ENCODE results near the gene ALDH7A1. TPM values are rescaled to one million over a fixed set of nuclear protein-coding genes. Genes with fewer than 3 reads are reported as not detected.

Gene ALDH7A1
- total RNA-seq, 2 donors from 2014 or later, result 49.2 to 75.7 TPM

DNA sequence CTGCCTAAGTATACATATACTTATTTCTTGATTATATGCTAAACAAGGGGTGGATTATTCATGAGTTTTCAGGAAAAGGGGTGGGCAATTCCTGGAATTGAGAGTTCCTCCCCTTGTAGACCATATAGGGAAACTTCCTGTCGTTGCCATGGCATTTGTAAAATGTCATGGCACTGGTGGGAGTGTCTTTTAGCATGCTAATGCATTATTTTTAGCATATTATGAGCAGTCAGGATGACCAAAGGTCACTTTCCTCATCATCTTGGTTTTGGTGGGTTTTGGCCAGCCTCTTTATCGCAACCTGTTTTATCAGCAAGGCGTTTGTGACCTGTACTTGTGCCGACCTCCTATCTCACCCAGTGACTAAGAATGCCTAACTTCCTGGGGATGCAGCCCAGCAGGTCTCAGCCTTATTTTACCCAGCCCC is 80.9 kb downstream of the ALDH7A1 start:
- Histone ChIP-seq H3K9ac (ENCODE audit: low read depth in 2 of 2, low read length in 2 of 2) (no peak overlapping the region), H3K9me3 (no peaks in the 10 kb centered on the region), H3K4me1 (no peaks in the 10 kb centered on the region), H3K27me3 (no peaks in the 10 kb centered on the region), H3K27ac (no peak overlapping the region), H3K4me3 (no peak overlapping the region), H3K36me3 (no peaks in the 10 kb centered on the region)
- intact Hi-C loops (cut with DNase I), result no loop called here
- TF ChIP-seq, protein P1, sequence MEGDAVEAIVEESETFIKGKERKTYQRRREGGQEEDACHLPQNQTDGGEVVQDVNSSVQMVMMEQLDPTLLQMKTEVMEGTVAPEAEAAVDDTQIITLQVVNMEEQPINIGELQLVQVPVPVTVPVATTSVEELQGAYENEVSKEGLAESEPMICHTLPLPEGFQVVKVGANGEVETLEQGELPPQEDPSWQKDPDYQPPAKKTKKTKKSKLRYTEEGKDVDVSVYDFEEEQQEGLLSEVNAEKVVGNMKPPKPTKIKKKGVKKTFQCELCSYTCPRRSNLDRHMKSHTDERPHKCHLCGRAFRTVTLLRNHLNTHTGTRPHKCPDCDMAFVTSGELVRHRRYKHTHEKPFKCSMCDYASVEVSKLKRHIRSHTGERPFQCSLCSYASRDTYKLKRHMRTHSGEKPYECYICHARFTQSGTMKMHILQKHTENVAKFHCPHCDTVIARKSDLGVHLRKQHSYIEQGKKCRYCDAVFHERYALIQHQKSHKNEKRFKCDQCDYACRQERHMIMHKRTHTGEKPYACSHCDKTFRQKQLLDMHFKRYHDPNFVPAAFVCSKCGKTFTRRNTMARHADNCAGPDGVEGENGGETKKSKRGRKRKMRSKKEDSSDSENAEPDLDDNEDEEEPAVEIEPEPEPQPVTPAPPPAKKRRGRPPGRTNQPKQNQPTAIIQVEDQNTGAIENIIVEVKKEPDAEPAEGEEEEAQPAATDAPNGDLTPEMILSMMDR (IDR thresholded peaks at IDR 0.05), result no peak
- DNase-seq, result no peak

DNA sequence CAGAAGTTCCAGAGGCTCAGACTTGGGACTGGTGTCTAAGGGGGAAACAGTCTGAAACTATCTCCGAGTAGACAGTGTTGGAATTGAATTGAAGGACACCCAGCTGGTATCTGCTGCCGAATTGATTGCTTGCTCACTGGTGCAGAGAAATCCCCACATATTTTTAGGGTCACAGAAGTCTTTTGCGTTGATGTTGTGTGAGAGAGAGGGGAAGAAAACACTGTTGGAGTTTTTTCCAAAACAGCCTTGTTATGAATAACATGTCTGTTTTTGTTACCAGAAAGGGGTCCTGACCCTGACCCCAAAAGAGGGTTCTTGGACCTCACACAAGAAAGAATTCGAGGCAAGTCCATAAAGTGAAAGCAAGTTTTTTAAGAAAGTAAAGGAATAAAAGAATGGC is 81.3 kb downstream of the ALDH7A1 start:
- no peak for DNase-seq
- TF ChIP-seq, protein P1 (IDR thresholded peaks at IDR 0.05), result no peak
- Histone ChIP-seq H3K27ac (no peak overlapping the region), H3K27me3 (no peaks in the 10 kb centered on the region), H3K36me3 (no peaks in the 10 kb centered on the region), H3K9me3 (no peaks in the 10 kb centered on the region), H3K9ac (ENCODE audit: low read depth in 2 of 2, low read length in 2 of 2) (no peak overlapping the region), H3K4me3 (no peak overlapping the region), H3K4me1 (no peaks in the 10 kb centered on the region)
- intact Hi-C loops (cut with DNase I), result no loop called here

DNA sequence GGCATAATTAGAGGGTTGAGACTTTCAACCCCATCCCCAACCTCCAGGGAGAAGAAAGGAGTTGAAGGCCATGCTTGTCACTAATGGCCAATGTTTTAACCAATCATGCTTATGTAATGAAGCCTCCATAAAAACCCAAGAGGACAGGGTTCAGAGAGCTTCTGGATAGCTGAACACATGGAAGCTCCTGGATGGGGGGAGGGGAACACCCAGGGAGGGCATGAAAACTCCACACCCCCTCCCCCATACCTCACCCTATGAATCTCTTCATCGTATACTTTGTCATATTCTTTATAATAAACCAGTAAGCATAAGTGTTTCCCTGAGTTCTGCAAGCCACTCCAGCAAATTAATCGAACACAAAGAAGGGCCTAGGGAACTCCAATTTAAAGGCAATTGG is 81.7 kb downstream of the ALDH7A1 start:
- Histone ChIP-seq H3K27ac (no peak overlapping the region), H3K4me3 (no peak overlapping the region), H3K4me1 (no peaks in the 10 kb centered on the region), H3K9ac (ENCODE audit: low read depth in 2 of 2, low read length in 2 of 2) (no peak overlapping the region), H3K9me3 (no peaks in the 10 kb centered on the region), H3K27me3 (no peaks in the 10 kb centered on the region), H3K36me3 (no peaks in the 10 kb centered on the region)
- no peak for DNase-seq
- TF ChIP-seq, protein P1 (IDR thresholded peaks at IDR 0.05), result no peak
- intact Hi-C loops (cut with DNase I), result no loop called here

GRCh38 chr5:126512451-126512850 is 82.6 kb downstream of the ALDH7A1 start:
- no peaks in the 10 kb centered on the region for H3K4me1 ChIP-seq
- no peak overlapping the region for H3K27ac ChIP-seq
- DNase-seq, result no peak
- no peaks in the 10 kb centered on the region for H3K36me3 ChIP-seq
- H3K27me3 ChIP-seq, result no peaks in the 10 kb centered on the region
- TF ChIP-seq, protein P1 (IDR thresholded peaks at IDR 0.05), result no peak
- intact Hi-C loops (cut with DNase I), result no loop called here
- no peak overlapping the region for H3K4me3 ChIP-seq
- no peaks in the 10 kb centered on the region for H3K9me3 ChIP-seq
- no peak overlapping the region for H3K9ac ChIP-seq (ENCODE audit: low read depth in 2 of 2, low read length in 2 of 2)

DNA sequence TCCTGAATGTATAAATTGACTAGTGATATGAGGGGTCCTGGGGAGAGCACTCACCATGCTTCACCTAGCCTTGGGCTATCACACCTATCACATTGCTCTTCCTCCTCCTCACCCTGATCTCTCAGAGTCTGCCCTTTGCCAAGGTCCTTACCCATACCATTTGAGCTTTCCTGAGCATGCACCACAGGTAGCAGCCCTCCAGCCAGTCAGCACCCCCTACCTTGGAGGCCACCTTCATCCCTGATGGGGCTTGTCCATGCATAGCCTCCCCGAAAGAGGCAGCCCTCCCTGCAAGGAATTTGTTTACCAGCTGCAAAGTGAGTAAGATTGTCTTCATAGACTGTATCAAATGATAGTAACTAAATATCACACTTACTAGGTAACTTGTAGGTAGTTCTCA is 83.1 kb downstream of the ALDH7A1 start:
- no peaks in the 10 kb centered on the region for H3K9me3 ChIP-seq
- no peaks in the 10 kb centered on the region for H3K36me3 ChIP-seq
- no peak overlapping the region for H3K27ac ChIP-seq
- TF ChIP-seq, protein P1 (IDR thresholded peaks at IDR 0.05), result no peak
- H3K9ac ChIP-seq (ENCODE audit: low read depth in 2 of 2, low read length in 2 of 2), result no peak overlapping the region
- no peak overlapping the region for H3K4me3 ChIP-seq
- H3K4me1 ChIP-seq, result no peaks in the 10 kb centered on the region
- no peaks in the 10 kb centered on the region for H3K27me3 ChIP-seq
- DNase-seq, result no peak
- intact Hi-C loops (cut with DNase I), result no loop called here

- TF ChIP-seq, protein P1 (IDR thresholded peaks at IDR 0.05), result no peak
- H3K27me3 ChIP-seq, result no peaks in the 10 kb centered on the region
- no peaks in the 10 kb centered on the region for H3K36me3 ChIP-seq
- H3K4me3 ChIP-seq, result no peak overlapping the region
- no peak overlapping the region for H3K27ac ChIP-seq
- H3K9me3 ChIP-seq, result no peaks in the 10 kb centered on the region
- intact Hi-C loops (cut with DNase I), result no loop called here
- DNase-seq, result no peak
- no peaks in the 10 kb centered on the region for H3K4me1 ChIP-seq
- no peak overlapping the region for H3K9ac ChIP-seq (ENCODE audit: low read depth in 2 of 2, low read length in 2 of 2)
Observed at GRCh38 chr5:126509339-126509738, 85.7 kb downstream of the ALDH7A1 start.

Measured in colonic mucosa (tissue), 4 donors.